Globus pallidus (tissue), 1 donor: ENCODE data around the gene MFSD12.

ENCODE experiments used
- DNase-seq: peaks from one replicate; pipeline ENCODE4 v3.0.0-alpha.2; 2015; ENCODE audit warnings: low spot score

The MFSD12 gene

DNA sequence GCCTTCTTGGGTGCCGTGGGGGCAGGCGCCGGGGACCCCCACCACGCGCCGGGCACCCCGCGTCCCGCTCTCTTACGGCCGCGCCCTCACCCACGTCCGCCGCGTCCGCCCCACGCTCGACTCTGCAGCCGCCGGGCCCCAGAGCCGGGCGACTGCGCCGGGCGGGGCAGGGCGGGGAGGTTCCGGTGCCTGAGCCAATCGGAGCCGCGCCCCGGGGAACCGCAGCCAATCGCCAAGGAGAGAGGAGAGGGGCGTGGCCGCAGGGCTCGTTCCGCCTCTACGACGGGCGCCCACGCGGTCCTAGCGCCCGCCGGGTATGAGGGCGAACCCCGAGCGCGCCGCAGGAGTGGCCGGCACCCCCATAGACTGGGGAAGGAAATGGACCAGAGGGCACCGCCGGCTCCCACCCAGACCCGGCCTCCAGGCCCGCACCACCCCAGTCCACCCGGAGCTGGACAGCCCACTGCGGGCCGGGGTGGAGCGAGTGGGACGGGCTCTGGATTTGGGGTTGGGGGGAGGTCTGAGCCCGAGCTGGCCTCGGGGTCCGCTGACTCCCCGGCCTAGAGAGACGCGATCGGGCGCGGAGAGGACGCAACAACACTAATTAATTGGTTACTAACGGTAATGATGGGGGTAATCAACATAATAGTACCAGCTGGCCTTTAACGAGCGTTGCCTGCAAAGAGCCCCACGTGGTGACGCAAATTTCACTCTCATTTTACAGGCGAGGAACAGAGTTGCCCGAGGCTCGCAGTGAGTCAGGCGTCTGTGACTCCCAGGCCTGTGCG is at the start of gene MFSD12:
Gene MFSD12, minus strand, starts transcription at position 126 of the 788 bp plus-strand sequence. CDS start 183 bp downstream, outside the sequence.
- DNase-seq, result peak; percentile 90

DNA sequence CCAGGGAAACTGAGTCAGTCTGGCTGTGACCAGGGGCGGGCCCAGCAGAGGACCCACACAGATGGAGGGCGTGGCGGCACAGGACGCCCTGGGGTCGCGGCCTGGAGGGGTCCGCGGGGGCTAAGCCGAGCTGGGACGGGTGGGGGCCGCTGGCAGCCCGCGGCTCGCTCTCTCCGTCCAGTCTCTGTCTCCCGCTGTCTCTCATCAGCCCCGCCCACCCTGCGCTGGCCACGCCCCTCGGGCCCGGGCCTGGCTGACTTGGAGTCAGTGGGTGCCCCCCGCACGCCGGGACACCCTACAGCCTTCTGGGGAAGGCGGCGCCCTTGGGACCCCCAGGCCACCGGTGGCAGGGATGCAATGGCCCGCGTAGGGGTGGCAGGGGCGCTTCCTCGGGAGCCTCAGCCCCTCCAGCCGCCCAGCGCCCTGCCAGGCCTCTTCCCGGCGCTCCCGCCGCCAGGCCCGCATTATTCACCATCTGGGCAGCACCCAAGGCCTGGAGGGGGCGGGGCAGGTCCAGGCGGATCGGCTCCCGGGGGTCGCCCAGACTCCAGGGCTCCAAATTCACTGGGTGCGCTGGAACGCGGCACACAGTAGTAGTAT is 49.4 kb upstream of the MFSD12 start, which contains the start of gene TBXA2R:
Gene TBXA2R, minus strand, starts transcription at position 186 of the 600 bp plus-strand sequence. CDS start 6,241 bp downstream, outside the sequence.
- peak; percentile 35 for DNase-seq

DNA sequence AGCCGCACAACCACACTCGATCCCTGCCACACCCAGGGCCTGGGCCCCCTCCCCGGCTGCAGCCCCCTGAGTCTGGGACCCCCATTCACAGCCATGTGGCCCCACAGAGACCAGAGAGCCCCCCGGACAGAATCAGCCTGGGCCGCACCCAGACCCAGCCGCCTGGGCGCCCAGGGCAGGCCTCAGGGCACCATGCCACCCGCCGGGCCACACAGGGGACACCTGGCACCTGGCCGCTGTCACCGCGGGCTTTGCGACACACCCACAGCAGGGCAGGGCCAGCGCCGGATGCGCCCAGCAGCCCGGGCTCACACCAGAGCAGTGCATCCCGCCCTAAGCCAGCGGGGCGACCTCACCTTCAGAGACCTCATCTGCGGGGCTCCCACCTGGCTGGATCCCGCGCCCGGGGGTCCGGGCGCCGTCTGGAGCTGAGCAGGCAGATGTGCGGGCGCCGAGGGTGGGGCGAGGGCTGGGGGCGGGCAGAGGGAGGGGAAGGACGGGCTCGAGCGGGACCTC is 48.8 kb upstream of the MFSD12 start:
- no peak for DNase-seq

DNA sequence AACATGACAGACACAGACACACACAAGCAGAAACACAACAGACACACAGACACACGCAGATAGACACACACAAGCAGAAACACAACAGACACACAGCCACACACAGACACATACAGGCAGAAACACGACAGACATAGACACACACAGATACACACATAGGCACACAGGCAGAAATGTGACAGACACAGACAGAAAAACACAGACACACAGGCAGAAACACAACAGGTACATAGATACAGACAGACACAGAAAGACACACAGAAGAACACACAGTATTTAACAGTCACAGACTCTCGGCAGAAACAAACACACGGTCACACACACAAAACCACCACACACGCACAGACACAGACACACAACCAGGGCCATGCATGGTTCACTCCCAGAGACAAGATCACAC is 48.4 kb upstream of the MFSD12 start:
- DNase-seq, result no peak

DNA sequence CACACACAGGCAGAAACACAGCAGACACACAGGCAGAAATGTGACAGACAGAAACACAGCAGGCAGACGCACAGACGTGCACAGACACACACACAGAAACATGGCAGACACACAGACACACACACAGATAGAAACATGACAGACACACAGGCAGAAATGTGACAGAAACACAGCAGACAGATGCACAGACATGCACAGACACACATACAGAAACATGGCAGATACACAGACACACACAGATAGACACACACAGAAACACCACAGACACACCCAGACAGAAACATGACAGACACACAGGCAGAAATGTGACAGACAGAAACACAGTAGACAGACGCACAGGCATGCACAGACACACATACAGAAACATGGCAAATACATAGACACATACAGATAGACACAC is 48.0 kb upstream of the MFSD12 start:
- no peak for DNase-seq

DNA sequence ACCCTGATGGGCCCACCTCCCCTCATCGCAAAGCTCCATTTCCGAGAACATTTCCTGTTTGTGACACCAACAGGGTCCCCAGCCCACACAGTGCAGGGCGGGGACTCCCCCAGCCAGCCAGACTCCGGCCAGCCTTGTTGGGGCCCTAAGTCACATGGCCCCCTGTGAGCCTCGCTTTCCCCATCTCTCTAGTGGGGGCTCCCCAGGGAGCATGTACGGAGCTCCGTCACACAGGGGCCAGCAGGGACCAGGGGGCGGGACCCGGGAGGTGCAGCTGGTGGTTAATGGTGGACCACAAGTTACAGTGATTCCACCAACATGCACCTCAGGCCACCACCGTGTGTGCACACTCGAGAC is 47.6 kb upstream of the MFSD12 start:
- DNase-seq, result no peak

DNA sequence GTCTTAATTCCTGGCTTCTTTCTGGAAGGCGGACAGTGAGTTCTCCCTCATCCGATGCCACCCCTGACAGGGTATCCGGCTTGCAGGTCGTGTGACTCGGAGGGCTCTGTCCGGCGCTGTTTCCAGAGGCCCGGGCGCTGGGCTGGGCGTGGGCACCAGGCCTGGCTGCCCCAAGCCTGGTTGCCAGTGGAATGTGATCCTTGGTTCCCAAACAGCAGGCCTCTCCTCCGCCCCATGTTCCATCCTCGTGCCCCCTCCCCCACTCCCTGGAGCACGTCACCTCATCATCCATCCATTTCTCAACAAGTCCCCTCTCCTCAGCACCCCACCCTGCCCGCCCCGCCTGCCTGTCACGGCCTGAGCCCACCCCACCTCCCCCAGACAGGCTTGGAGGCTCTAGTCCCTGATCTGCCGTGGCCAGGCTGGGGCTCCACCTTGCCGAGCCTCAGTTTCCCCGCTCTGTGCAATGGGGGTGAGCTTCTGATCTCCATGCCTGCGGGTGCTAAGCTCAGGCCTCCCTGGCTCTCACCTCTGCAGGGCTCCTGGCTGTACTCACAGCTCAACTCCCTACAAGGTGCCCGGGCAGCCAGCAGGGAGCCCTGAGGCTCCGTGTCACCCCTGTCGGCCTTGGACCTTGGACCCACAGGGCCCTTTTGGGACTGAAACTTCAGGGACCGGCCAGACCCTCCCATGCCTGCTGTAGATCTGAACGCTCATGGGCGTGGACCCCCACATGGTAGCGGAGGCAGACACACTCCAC is 47.0 kb upstream of the MFSD12 start:
- DNase-seq, result no peak

DNA sequence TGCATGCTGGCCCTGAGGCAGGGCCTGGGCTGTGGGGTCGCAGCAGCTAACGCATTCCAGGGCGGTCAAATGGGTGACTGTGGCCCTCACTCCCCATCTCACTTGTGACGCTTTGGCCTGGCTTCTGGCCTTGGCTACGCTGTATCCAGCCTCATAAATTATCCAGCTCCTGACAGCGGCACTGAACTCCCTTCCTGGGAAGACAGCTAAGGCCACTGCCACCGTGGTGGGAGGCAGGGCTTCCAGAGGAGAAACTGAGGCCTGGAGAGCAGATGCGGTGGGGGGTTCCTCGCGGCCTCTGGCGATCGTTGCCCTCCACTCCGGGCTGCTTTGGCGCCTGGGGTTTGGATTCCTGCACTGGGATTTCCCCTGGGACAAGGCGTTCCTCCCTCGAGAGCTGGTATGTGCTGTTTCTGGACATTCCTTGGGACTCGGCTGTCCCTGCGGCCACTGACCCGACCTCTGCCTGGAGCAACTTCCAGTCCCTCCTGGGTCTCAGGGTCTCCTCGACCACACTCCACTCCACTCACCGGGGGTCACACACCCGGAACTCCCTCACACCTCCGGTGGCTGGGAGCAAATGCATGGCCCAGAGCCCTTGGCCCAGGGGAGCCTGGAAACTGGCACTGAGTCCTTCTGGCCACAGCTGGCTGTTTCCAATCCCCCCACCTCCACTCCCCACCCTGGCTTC is 45.9 kb upstream of the MFSD12 start:
- no peak for DNase-seq

DNA sequence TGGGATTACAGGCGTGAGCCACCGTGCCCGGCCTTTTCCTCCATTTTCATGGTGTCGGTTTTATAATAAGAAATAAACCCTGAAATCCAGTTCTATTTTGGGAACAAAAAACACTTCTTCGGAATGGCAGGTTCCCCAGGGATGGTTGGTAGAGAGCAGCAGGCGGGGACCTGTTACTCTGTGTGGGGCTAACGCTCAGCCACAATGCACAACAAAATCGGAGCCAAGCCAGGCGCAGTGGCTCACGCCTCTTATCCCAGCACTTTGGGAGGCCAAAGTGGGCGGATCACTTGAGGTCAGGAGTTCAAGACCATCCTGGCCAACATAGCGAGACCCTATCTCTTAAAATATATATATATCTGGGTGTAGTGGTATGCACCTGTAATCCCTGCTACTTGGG is 43.6 kb upstream of the MFSD12 start:
- no peak for DNase-seq

DNA sequence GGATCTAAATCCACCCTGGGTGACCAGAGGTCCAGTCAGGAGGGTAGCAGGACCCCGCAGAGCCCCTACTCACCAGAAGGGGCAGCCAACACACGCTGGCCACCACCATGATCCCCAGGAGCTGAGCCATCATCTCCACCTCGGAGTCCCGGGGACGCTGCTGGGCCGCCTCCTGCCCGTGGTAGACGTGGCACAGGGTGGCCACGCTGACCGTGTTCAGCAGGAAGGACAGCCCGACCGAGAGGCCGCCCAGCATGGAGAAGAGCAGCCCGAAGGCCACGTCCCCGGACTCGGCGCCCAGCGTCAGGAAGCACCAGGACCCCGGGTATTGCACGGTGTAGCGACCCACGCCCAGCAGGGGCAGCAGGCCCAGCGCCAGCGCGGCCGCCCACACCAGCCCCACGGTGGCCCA is 42.4 kb upstream of the MFSD12 start:
- DNase-seq, result no peak

DNA sequence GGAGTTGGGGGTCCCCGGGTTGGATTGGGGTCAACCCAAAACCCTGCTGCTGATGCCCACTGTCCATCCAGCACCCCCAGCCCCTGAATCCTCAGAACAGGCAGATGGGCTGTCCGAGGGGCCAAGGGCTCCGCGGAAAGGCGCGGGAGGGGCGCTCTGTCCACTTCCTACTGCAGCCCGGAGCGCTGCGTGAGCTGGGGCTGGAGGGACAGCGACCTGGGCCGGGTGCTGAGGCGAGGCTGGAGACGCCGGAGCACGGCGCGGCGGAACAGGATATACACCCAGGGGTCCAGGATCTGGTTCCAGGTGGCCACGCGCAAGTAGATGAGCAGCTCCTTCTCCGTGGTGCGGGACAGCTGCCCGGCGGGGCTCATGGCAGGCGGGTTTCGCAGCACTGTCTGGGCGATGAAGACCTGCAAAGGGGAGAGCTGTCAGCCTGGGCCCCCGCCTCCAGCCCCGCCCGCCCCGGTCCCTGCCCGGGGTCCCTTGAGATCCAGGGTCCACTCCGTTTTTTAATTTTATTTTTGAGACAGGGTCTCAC is 38.2 kb upstream of the MFSD12 start:
- DNase-seq, result no peak

DNA sequence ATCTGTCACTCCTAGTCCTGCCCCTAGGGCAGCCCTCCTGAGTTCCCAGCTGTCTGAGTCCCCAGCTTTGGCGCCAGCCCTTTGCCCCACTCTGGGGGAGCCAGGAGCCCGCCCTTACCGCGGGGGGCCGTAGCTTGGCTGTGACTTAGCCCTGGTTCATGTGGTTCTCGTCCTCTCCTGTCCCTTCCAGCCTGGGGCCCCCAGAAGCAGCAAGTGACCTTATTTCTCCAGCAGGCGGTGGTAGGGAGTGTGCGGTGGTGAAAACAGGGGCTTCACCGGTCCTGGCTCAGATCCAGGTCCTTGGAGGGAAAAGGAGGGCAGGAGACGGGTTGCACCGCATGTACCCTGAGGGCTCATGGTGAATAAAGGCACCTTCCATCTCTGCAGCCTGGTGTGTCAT is 35.8 kb upstream of the MFSD12 start:
- DNase-seq, result no peak

DNA sequence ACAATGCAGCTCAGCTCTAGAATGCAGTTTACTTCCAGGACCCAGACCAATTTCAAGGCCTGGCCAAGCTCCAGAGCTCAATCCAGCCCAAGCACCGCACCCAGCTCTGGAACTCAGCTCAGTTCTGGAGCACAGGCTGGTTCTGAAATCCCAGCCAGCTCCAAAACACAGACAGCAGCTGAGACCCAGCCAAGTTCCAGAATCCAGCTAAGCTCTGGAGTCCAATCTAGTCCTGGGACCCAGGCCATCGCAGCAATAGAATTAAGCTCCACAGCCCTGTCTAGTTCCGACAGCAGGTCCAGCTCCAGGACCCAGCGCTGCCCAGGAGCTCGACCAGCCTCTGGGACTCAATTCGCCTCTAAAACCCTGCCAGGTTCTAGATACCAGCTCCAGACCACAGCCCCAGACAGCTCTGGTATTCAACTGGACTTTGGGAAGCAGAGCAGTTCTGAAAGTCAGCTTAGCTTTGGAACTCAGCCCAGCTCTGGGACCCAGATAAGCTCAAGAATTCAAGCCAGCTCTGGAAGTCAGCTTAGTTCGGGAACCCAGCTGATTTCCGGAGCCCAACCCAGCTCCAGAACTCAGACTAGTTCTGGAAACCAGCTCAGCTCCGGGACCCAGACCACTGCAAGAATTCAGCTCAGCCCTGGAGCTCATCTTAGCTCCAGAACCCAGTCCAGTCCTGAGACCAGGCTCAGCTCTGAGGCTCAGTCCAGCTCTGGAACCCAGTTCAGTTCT is 34.7 kb upstream of the MFSD12 start:
- DNase-seq, result no peak

DNA sequence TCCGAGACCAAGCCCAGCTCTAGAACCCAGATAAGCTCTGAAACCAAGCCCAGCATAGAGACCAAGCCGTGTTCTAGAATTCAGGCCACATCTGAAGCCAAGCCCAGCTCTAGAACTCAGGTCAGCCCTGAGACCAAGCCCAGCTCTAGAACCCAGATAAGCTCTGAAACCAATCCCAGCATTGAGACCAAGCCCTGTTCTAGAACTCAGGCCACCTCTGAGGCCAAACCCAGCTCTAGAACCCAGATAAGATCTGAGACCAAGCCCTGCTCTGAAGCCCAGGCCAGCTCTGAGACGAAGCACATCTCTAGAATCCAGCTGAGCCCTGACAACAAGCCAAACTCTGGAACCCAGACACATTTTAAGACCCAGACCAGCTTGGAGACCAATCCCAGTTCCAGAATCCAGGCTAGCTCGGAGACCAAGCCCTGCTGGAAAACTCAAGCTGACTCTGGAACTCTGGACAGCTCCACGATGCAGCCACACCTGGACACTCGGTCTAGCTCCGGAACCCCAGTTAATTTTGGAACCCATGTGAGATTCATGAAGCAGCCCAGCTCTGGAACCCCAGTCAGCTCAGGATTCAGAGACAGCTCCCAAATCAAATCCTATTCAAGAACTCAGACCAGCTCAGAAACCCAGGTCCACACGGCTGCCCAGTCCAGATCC is 33.7 kb upstream of the MFSD12 start:
- no peak for DNase-seq

DNA sequence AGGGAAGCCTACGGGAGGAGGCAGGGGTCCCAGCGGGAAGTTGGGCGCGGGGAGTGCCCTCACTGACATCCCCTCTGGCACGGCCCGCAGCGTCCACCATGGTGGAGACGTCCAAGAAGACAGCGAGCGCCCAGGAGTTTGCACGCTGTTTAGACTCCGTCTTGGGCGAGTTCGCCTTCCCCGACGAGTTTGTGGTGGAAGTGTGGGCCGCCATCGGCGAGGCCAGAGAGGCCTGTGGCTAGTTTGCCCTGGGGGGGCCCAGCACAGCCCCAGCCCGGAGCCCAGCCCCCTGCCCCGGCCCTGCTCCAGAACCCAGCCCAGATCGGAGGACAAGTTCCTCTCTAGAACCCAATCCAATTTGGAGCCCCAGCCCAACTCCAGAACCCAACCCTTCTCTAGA is 32.6 kb upstream of the MFSD12 start:
- DNase-seq, result no peak

DNA sequence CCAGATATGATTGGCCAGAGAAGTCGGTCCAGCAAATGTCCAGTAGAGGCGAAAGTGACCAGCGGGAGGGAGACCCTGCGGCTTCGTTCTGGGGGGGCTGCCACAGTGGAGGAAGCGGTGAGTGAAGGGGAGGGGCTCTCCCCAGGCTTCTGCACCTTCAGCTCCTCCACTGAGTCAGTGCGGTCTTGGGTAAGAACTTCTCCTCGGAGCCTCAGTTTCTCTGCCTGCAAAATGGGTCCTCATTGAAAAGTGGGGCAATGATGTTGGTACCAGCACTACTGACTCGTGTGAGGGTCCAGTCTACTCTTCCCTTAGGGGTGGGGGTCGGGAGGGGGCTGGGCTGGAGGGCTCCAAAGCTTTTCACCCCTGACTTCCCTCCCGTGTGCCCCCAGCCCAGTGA is 32.1 kb upstream of the MFSD12 start:
- DNase-seq, result no peak

DNA sequence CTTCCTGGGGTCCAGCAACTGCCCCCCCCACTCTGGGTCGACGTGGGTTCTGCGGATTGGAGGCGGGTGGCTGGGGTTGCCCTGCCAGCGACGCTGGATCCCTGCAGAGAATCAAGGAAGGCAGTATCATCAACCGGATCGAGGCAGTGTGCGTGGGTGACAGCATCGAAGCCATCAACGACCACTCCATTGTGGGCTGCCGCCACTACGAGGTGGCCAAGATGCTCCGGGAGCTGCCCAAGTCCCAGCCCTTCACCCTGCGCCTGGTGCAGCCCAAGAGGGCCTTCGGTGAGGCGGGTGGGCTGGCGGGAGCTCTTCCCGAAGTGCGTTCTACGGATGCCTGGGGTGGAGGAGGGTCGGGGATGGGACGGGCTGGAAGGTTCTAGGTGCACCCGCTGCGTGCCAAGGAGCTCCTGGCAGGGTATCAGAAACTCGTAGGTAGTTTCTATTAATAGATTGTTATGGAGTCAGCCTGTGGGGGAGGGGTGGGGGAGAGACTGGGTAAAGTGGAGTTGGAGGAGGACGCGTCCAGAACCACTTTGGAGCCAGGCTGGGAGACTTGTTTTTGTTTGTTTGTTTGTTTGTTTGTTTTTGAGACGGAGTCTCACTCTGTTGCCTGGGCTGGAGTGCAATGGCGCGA is 29.4 kb upstream of the MFSD12 start:
- no peak for DNase-seq

DNA sequence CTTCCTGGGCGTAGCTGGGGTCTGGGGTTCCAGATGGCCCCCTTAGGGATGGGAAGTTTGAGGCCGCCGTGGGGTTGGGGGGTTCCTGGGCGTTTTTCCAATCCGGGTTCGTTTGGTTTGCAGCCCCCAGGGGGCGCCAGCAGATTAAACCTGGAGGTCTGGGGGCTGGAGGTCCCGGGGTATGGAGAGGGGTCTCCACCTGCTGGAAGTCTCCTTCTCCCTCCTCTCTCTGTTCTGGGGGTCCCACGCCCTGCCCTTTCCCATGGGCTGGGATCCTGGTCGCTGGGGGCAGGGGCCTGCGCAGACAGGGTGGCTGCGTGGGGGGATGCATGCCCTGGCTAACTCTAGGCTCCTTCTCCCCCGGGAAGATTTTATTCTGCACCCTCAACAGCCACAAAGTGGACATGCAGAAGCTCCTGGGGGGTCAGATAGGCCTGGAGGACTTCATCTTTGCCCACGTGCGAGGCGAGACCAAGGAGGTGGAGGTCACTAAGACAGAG is 28.8 kb upstream of the MFSD12 start:
- no peak for DNase-seq

DNA sequence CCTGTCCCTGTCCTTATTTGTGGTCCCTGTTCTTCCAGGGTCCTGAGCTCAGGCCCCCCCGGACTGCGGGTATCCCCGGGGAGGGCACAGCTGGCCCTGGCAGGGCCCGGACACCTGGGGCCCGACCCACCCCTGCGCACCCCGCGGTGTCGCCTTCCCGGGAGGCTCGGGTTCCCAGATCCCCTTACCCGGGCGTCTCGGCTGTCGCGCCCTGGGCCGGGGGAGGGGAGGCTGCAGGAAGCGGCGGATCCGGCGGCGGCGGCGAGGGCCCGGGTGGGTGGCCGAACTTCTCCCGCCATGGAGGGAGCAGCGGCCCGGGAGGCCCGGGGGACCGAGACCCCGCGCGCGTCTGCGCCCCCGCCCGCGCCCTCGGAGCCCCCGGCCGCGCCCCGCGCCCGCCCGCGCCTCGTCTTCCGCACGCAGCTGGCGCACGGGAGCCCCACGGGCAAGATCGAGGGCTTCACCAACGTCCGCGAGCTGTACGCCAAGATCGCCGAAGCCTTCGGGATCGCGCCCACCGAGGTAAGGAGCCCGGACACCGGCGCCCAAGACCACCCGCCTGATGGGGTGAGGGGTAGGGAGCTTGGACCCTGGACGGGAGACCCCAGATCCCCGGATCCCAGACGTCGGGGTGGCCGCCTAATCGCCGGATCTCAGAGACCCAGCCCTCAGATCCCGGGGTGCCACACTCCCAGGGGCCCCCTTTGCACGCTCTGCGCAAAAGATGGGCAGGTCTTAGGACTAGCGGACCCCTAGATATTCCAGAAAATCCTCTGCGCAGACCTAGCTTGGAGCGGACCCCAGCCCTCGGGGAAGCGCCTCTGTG is 28.1 kb upstream of the MFSD12 start, which contains the start of gene GIPC3:
Gene GIPC3, plus strand, starts transcription at position 178 of the 826 bp plus-strand sequence. Its CDS starts 120 bp downstream, at position 298.
- no peak for DNase-seq
